H1 (cell line): ENCODE data around the gene TBC1D22A. TPM values are rescaled to one million over a fixed set of nuclear protein-coding genes. Genes with fewer than 3 reads are reported as not detected.

Experiments
- CTCF ChIA-PET: fragments of 300-600 bp; sonication (Branson Sonifier 250); formaldehyde crosslinking; loops from one replicate; lab custom pipeline; 2021; ENCODE audit not compliant: partially characterized antibody; lab: Charles Lee
- POLR2A ChIA-PET: fragments of 300-600 bp; sonication (Branson Sonifier 250); formaldehyde crosslinking; loops from one replicate; lab custom pipeline; 2021; ENCODE audit warnings: inconsistent platforms; ENCODE audit not compliant: partially characterized antibody; lab: Charles Lee
- DNase-seq, 2 experiments: peaks; one replicate each; pipeline versions ENCODE4 v3.0.0 to v3.0.0-alpha.2; 2010 to 2022; ENCODE audit warnings: low spot score in 2 of 2, low read depth in 1 of 2, mixed read lengths in 1 of 2
- FAIRE-seq: peaks from 2 replicates; lab custom pipeline; 2011; peaks lifted over from hg19 to GRCh38; lab: Jason Lieb, UNC
- H2AFZ ChIP-seq: 2 replicates; pipeline ENCODE4 v1.8.1; 2012; ENCODE audit warnings: low read length, inconsistent platforms
- H2AK5ac ChIP-seq: 2 replicates; pipeline ENCODE4 v1.6.1; 2013; ENCODE audit warnings: low read depth, low read length
- H2BK120ac ChIP-seq: replicated peaks from 2 replicates; pipeline ENCODE3; 2013; ENCODE audit warnings: low read depth, low read length, inconsistent platforms
- H2BK12ac ChIP-seq: 2 replicates; pipeline ENCODE4 v1.6.1; 2013; ENCODE audit warnings: low read depth, low read length
- H2BK15ac ChIP-seq: 2 replicates; pipeline ENCODE4 v1.6.1; 2013; ENCODE audit warnings: low read length
- H2BK20ac ChIP-seq: 2 replicates; pipeline ENCODE4 v1.6.1; 2013; ENCODE audit warnings: low read length
- H2BK5ac ChIP-seq: 2 replicates; pipeline ENCODE4 v1.6.1; 2013; ENCODE audit warnings: low read depth, low read length
- H3K14ac ChIP-seq: 2 replicates; pipeline ENCODE4 v1.6.1; 2013; ENCODE audit warnings: inconsistent platforms; ENCODE audit not compliant: insufficient read length
- H3K18ac ChIP-seq: 2 replicates; pipeline ENCODE4 v1.6.1; 2013; ENCODE audit warnings: low read length; ENCODE audit errors: extremely low read depth
- H3K23ac ChIP-seq: 2 replicates; pipeline ENCODE4 v1.6.1; 2013; ENCODE audit warnings: inconsistent platforms; ENCODE audit not compliant: insufficient read length
- H3K23me2 ChIP-seq: 2 replicates; pipeline ENCODE4 v1.6.1; 2013; ENCODE audit warnings: low read depth, low read length
- H3K27ac ChIP-seq: 2 replicates; pipeline ENCODE4 v1.6.1; 2011; ENCODE audit warnings: low read depth, low read length, inconsistent platforms
- H3K27me3 ChIP-seq, 4 experiments: replicated peaks in 1 of 4; 1 replicate in 1 of 4; 2 replicates in 3 of 4; pipeline versions ENCODE4 v1.6.1 to v1.8.1; 2011 to 2013; ENCODE audit warnings: low read length in 3 of 4, mild to moderate bottlenecking in 3 of 4, inconsistent platforms in 2 of 4, mixed read lengths in 2 of 4, moderate library complexity in 1 of 4; ENCODE audit not compliant: control insufficient read depth in 3 of 4, insufficient read depth in 3 of 4; ENCODE audit errors: extremely low read depth in 1 of 4
- H3K36me3 ChIP-seq, 4 experiments: 2 replicates each; pipeline versions ENCODE4 v1.6.1 to v1.8.1; 2011 to 2013; ENCODE audit warnings: mild to moderate bottlenecking in 4 of 4, low read length in 3 of 4, moderate library complexity in 2 of 4, control low read depth in 1 of 4, inconsistent platforms in 1 of 4; ENCODE audit not compliant: insufficient read depth in 4 of 4, control insufficient read depth in 2 of 4
- H3K4ac ChIP-seq: replicated peaks from 2 replicates; pipeline ENCODE3; 2013; ENCODE audit warnings: low read length, low read depth, mixed read lengths, inconsistent platforms; ENCODE audit not compliant: insufficient read length
- H3K4me1 ChIP-seq, 4 experiments: replicated peaks in 1 of 4; 1 replicate in 1 of 4; 2 replicates in 3 of 4; pipeline versions ENCODE4 v1.6.1 to v1.8.1; 2011 to 2013; ENCODE audit warnings: low read length in 3 of 4, inconsistent platforms in 2 of 4, mixed read lengths in 1 of 4; ENCODE audit not compliant: insufficient read depth in 4 of 4, control insufficient read depth in 3 of 4
- H3K4me2 ChIP-seq, 2 experiments: 2 replicates each; pipeline versions ENCODE4 v1.6.1 to v1.8.1; 2011 to 2013; ENCODE audit warnings: low read depth in 2 of 2, low read length in 2 of 2, control low read depth in 1 of 2, inconsistent platforms in 1 of 2, mild to moderate bottlenecking in 1 of 2; ENCODE audit not compliant: insufficient read depth in 1 of 2
- H3K4me3 ChIP-seq, 4 experiments: fragments of 200-600, 300-600 bp in 1 of 4; sonication (generic), shearing (Covaris generic), sonication (Bioruptor Twin) in 1 of 4; 2 replicates each; pipeline versions ENCODE4 v1.5.1 to v1.8.1; 2011 to 2016; ENCODE audit warnings: low read length in 4 of 4, low read depth in 3 of 4, control low read depth in 2 of 4, inconsistent platforms in 2 of 4, mild to moderate bottlenecking in 2 of 4, mixed read lengths in 1 of 4, moderate library complexity in 1 of 4; ENCODE audit not compliant: insufficient read depth in 2 of 4; ENCODE audit errors: extremely low read depth in 1 of 4
- H3K56ac ChIP-seq: replicated peaks from 2 replicates; pipeline ENCODE3; 2013; ENCODE audit warnings: low read depth, mild to moderate bottlenecking, mixed read lengths, low read length, inconsistent platforms; ENCODE audit not compliant: insufficient read length
- H3K79me1 ChIP-seq: 2 replicates; pipeline ENCODE4 v1.6.1; 2013; ENCODE audit warnings: low read depth, low read length, control low read depth
- H3K79me2 ChIP-seq, 2 experiments: 2 replicates each; pipeline versions ENCODE4 v1.6.1 to v1.8.1; 2012 to 2013; ENCODE audit warnings: low read length in 2 of 2, mild to moderate bottlenecking in 2 of 2, inconsistent platforms in 1 of 2; ENCODE audit not compliant: insufficient read depth in 2 of 2, control insufficient read depth in 1 of 2
- H3K9ac ChIP-seq, 4 experiments: replicated peaks in 1 of 4; 1 replicate in 1 of 4; 2 replicates in 3 of 4; pipeline versions ENCODE4 v1.6.1 to v1.8.1; 2011 to 2013; ENCODE audit warnings: low read depth in 3 of 4, low read length in 3 of 4, control low read depth in 2 of 4, mild to moderate bottlenecking in 2 of 4, moderate library complexity in 2 of 4, inconsistent platforms in 1 of 4; ENCODE audit errors: extremely low read depth in 1 of 4
- H3K9me3 ChIP-seq, 2 experiments: 2 replicates each; pipeline versions ENCODE4 v1.6.1 to v1.8.1; 2012 to 2013; ENCODE audit warnings: mild to moderate bottlenecking in 2 of 2, moderate library complexity in 2 of 2, control low read depth in 1 of 2, inconsistent platforms in 1 of 2, low read depth in 1 of 2, low read length in 1 of 2, mixed read lengths in 1 of 2; ENCODE audit not compliant: insufficient read depth in 2 of 2
- H4K20me1 ChIP-seq, 2 experiments: replicated peaks in 1 of 2; 2 replicates each; pipeline versions ENCODE3 to v1.8.1; 2011 to 2013; ENCODE audit warnings: inconsistent platforms in 2 of 2, low read length in 2 of 2, mild to moderate bottlenecking in 1 of 2; ENCODE audit not compliant: insufficient read depth in 2 of 2, control insufficient read depth in 1 of 2
- H4K5ac ChIP-seq: 2 replicates; pipeline ENCODE4 v1.6.1; 2013; ENCODE audit warnings: low read length, low read depth, mixed read lengths, inconsistent platforms; ENCODE audit not compliant: insufficient read length
- H4K8ac ChIP-seq: 2 replicates; pipeline ENCODE4 v1.8.0; 2013; ENCODE audit warnings: mild to moderate bottlenecking, moderate library complexity, low read length, inconsistent platforms; ENCODE audit not compliant: insufficient read depth; ENCODE audit errors: extremely low read depth
- H4K91ac ChIP-seq: replicated peaks from 2 replicates; pipeline ENCODE3; 2013; ENCODE audit warnings: low read length, mixed read lengths, inconsistent platforms; ENCODE audit not compliant: insufficient read length
- CBX5 ChIP-seq: fragments of 300-800, 300-1000 bp; sonication (generic); IDR thresholded peaks from 2 replicates; pipeline ENCODE4 v1.7.1; 2016; ENCODE audit warnings: antibody characterized with exemption, low read length, low read depth
- CTBP2 ChIP-seq: IDR thresholded peaks from 2 replicates; pipeline ENCODE4 v1.7.0; 2011; ENCODE audit warnings: borderline replicate concordance, mild to moderate bottlenecking, moderate library complexity, mixed read lengths, low read length; ENCODE audit not compliant: insufficient read depth, insufficient read length
- CTCF ChIP-seq, 3 experiments: IDR thresholded peaks; 1 replicate in 2 of 3; 2 replicates in 1 of 3; pipeline versions ENCODE4 v1.5.1 to v1.6.1; 2011; ENCODE audit warnings: low read length in 3 of 3, mild to moderate bottlenecking in 3 of 3, inconsistent platforms in 2 of 3, low read depth in 1 of 3, moderate library complexity in 1 of 3; ENCODE audit not compliant: insufficient read depth in 1 of 3; ENCODE audit errors: control extremely low read depth in 1 of 3
- EP300 ChIP-seq, 2 experiments: IDR thresholded peaks; 1 replicate in 1 of 2; 2 replicates in 1 of 2; pipeline ENCODE4 v1.6.1; 2011 to 2012; ENCODE audit warnings: low read depth in 2 of 2, low read length in 2 of 2, mild to moderate bottlenecking in 2 of 2, borderline replicate concordance in 1 of 2, inconsistent platforms in 1 of 2, moderate library complexity in 1 of 2
- JUN ChIP-seq: IDR thresholded peaks from 2 replicates; pipeline ENCODE4 v1.6.1; 2011; ENCODE audit warnings: low read depth, mild to moderate bottlenecking, improper control_type of control experiment, low read length
- MAFK ChIP-seq: IDR thresholded peaks from 2 replicates; pipeline ENCODE4 v1.6.1; 2012; ENCODE audit warnings: low read depth, mild to moderate bottlenecking, improper control_type of control experiment, low read length
- NANOG ChIP-seq: IDR thresholded peaks from 2 replicates; pipeline ENCODE4 v1.6.1; 2011; ENCODE audit warnings: low read length, low read depth, mild to moderate bottlenecking, inconsistent platforms; ENCODE audit not compliant: insufficient read depth, poor library complexity, severe bottlenecking
- SIRT6 ChIP-seq: IDR thresholded peaks from one replicate; pipeline ENCODE4 v1.7.1; 2012; ENCODE audit warnings: low read length, inconsistent platforms
- WGBS, 2 experiments: shearing (Covaris generic) in 1 of 2; methylation state at CpG; one replicate each; pipeline versions ENCODE4 v1.1.6 to v1.1.7; 2013 to 2015; ENCODE audit warnings: low lambda C conversion rate in 2 of 2, mixed read lengths in 2 of 2, inconsistent platforms in 1 of 2, low coverage in 1 of 2, missing lambda C conversion rate in 1 of 2; ENCODE audit not compliant: insufficient replicate concordance in 2 of 2, insufficient coverage in 1 of 2, insufficient read length in 1 of 2; ENCODE audit errors: extremely low coverage in 1 of 2, missing lambda C conversion rate in 1 of 2; 5-methylcytosine and 5-hydroxymethylcytosine counted together
- polyA plus RNA-seq, 7 experiments: library from polyadenylated mRNA; depleted of rRNA in 3 of 7; stranded (reverse) in 5 of 7; unstranded in 2 of 7; fragments of >200 nt in 5 of 7; fragments of 200-250 nt in 2 of 7; gene quantifications; 1 replicate in 5 of 7; 2 replicates in 1 of 7; 4 replicates in 1 of 7; pipeline versions ENCODE4 v1.2.1 to v1.2.3, GENCODE V29; 2011 to 2013; ENCODE audit warnings: missing spikeins in 2 of 7, mixed read lengths in 2 of 7
- total RNA-seq: library from RNA; stranded (reverse); fragmentation: NEBNext Ultra II Directional; extraction: Animal tissue kit (Norgen Biotek cat#: 25700); gene quantifications from 2 replicates; pipeline ENCODE4 v1.2.1, GENCODE V29; 2021

Gene TBC1D22A
- total and polyA plus RNA-seq, 2 of the 8 experiments (the other 6 are each of a cell fraction or from before 2014, with no cell fraction given), result 11.9 to 18.4 TPM

- TF ChIP-seq JUN (no peak), MAFK (no peak), CBX5 (no peak), SIRT6 (no peak), EP300 (IDR thresholded peaks at IDR 0.05; ENCODE audit: borderline replicate concordance in 1 of 2, low read depth in 2 of 2, low read length in 2 of 2) (no peak), NANOG (no peak), CTCF (IDR thresholded peaks at IDR 0.05; ENCODE audit: control extremely low read depth in 1 of 3, insufficient read depth in 1 of 3, low read depth in 1 of 3, low read length in 3 of 3) (no peak), CTBP2 (no peak)
- H3K23ac ChIP-seq, result no peak overlapping the region
- no peak overlapping the region for H3K4me3 ChIP-seq
- H4K5ac ChIP-seq, result peak overlapping the region; percentile 9
- no peak overlapping the region for H3K27ac ChIP-seq
- H3K79me2 ChIP-seq, result no peaks in the 10 kb centered on the region
- H3K4me1 ChIP-seq, result peaks cover 3 to 22% (median 9%) of the 10 kb centered on the region in 4 experiments
- CTCF ChIA-PET, result interaction anchor here (1.4 to 1.7 kb wide), 2 partner anchors 10 to 46 kb away, joined by 3 read pairs; no protein-coding TSS in a partner anchor
- peak overlapping the region; percentile 45 for H2BK5ac ChIP-seq
- H3K18ac ChIP-seq, result peak overlapping the region; percentile 89
- H2BK20ac ChIP-seq, result peak overlapping the region; percentile 23
- H2BK12ac ChIP-seq, result peak overlapping the region; percentile 94
- no peaks in the 10 kb centered on the region for H3K9me3 ChIP-seq
- H3K14ac ChIP-seq, result no peak overlapping the region
- H4K8ac ChIP-seq, result peak overlapping the region; percentile 46; the same call in 1 of the 2 replicates
- POLR2A ChIA-PET, result no interaction called here
- 88% methylated on average over 12 of the region's 12 CpGs; no CpG with 5 or more reads in 1 of the 2 experiments for WGBS, 2 experiments
- H2BK120ac ChIP-seq, result no peak overlapping the region
- H3K79me1 ChIP-seq, result no peaks in the 10 kb centered on the region; the same call in 1 of the 2 replicates
- peak overlapping the region in 1 of 2 experiments; percentile 14; a peak in 2 of 4 replicates for H3K4me2 ChIP-seq
- no peak overlapping the region for H4K91ac ChIP-seq
- no peaks in the 10 kb centered on the region for H3K23me2 ChIP-seq
- no peaks in the 10 kb centered on the region for H4K20me1 ChIP-seq
- H3K4ac ChIP-seq, result peak overlapping the region; percentile 50
- peak overlapping the region; percentile 94 for H2AK5ac ChIP-seq
- H3K56ac ChIP-seq, result no peak overlapping the region
- no peak overlapping the region for H2AFZ ChIP-seq
- DNase-seq (no peak), FAIRE-seq (no peak)
- H3K36me3 ChIP-seq, result no peaks in the 10 kb centered on the region
- H3K27me3 ChIP-seq, result no peaks in the 10 kb centered on the region
- H2BK15ac ChIP-seq, result no peak overlapping the region; the same call in 1 of the 2 replicates
- no peak overlapping the region for H3K9ac ChIP-seq
Observed at GRCh38 chr22:47102081-47102480, 339.6 kb downstream of the TBC1D22A start.
